LNCAP (cell line): Measurements from ENCODE around the gene BARHL1.

Experiments used
- TF ChIP-seq, protein P1 (sequence below): fragments of 450-650 bp; IDR thresholded peaks from 2 replicates; pipeline ENCODE4 v1.5.1; 2017; ENCODE audit warnings: mild to moderate bottlenecking

BARHL1 gene

DNA sequence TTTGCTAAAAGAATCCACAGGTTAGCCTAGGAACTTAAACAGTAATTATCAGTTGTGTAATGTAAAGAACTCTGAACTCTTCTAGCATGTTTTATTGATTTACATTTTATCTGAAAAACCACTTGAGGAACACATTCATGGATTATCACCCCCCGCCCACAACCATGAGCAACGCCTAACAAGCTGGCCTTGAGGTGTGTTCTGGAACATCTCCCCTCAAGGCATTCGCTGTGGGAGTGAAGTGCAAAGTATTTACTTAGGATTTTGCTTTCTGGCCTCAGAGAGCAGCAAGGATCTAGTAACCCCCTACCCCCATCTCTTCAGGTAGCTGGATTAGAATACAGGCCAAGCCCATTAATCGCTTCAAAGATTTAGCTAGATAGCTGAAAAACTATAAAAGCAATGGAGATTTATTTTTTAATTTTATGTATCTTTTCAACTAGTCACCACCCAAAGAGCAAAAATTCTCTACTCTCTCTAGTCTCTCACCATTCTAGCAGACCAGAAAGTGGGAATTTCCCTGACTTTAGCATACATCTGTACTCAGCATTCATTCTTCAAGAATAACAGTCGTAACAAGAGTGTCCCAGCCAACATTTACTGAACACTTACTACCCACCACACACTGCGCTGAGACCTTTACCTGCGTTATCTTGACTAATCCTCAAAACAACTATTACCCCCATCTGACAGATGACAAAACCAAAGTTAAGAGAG lies 50.2 kb downstream of the BARHL1 start:
- TF ChIP-seq, protein P1, sequence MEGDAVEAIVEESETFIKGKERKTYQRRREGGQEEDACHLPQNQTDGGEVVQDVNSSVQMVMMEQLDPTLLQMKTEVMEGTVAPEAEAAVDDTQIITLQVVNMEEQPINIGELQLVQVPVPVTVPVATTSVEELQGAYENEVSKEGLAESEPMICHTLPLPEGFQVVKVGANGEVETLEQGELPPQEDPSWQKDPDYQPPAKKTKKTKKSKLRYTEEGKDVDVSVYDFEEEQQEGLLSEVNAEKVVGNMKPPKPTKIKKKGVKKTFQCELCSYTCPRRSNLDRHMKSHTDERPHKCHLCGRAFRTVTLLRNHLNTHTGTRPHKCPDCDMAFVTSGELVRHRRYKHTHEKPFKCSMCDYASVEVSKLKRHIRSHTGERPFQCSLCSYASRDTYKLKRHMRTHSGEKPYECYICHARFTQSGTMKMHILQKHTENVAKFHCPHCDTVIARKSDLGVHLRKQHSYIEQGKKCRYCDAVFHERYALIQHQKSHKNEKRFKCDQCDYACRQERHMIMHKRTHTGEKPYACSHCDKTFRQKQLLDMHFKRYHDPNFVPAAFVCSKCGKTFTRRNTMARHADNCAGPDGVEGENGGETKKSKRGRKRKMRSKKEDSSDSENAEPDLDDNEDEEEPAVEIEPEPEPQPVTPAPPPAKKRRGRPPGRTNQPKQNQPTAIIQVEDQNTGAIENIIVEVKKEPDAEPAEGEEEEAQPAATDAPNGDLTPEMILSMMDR = no peak

DNA sequence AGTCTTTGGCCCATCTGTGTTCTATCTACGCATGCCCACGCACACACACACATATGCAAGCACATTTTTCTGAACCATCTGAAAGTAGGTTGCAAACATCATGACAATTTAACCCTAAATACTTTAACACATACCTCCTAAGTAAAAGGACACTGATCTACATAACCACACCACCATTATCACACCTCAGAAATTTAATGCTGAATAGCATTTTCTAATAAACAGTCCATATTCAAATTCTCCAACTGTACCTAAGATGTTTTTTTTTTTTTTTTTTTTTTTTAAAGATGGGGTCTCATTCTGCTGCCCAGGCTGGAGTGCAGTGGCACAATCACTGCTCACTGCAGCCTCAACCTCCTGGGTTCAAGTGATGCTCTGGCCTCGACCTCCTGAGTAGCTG lies 51.9 kb downstream of the BARHL1 start:
- TF ChIP-seq, protein P1 = no peak

DNA sequence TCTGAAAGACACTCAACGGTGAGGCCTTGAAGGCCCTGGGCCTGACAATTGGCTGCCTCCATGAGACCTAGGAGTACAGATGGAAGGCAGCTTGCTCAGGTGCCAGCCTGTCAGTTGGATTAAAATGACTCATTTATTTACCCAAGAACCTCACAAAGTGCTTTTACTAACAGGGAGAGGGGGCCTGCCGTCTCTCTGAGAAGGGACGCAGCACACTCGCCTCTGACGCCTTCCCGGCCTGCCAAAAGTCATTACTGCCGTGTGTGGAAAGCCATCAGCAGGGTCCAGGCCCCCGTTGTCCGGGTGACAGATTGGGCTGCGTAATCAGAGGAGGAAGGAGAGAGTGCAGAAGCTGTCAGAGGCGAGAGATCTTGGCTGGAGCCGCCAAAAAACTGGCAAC lies 54.9 kb downstream of the BARHL1 start:
- TF ChIP-seq, protein P1 = no peak

DNA sequence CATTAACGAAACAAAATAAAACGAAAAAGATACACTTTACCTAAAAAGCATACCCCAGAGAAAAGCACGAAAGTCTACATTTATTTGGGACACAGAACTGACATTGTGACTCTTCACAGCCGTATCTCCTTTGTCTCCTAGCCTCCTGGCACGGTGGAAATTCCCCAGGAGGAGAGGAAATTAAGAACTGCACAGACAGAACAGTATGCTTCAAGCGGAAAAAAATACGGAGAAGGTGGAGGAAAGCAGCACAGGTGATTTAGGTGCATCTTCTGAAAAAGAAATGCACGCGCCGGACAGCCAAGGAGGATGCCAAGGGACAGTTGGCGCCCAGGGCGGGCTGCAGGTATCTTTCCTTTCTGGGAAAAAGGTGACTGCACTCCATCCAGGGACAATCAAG lies 55.4 kb downstream of the BARHL1 start:
- TF ChIP-seq, protein P1 = no peak

DNA sequence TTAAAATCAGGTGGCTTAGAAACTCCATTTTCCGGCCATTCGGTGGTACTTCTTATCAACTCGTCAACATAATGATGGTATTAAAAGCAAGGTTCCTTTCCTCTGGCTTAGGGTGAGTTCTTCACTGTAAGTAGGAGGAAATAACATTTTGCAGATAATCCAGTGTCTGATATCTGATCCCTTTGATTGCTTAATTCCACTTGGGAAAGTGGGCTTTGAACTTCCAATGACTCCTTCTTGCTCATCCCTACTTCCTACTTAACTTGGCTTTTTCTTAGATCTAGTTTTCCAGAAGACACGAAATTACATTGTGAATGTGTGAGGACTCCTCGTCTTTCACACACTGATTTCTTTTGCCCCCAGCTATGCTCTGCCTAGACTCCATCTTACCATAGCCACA lies 55.8 kb downstream of the BARHL1 start:
- TF ChIP-seq, protein P1 = no peak

DNA sequence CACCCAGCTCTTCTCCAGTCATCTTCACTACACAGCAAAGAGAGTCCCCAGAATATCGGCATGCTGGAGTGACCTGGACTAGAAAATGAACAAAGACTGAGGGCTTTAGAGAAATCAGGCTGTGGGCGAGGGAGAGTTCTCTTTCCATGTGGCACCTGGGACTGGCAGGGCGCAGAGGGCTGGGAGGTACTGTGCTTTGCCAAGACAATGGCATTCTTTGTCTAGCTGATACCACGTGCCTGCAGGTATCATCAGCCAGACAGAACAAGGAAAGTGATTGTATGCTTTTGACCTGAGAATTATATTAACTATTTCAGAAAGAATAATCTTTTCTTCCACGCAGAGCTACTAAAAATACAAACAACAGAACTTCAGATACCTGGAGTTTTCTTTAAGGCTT lies 56.9 kb downstream of the BARHL1 start:
- TF ChIP-seq, protein P1 = no peak
